HEK293 (cell line): ENCODE measurements around the gene PABPN1.
A peak's percentile ranks its signal among the peaks of the same experiment; 100 is the strongest.

Experiments
- CTCF ChIA-PET: fragments of 350-600 bp; formaldehyde crosslinking; extraction: SDS; loops from one replicate; lab custom pipeline; 2021; ENCODE audit warnings: antibody characterized with exemption; lab: Yijun Ruan, JAX
- POLR2A ChIA-PET: fragments of 300-600 bp; formaldehyde crosslinking; extraction: SDS; loops from one replicate; lab custom pipeline; 2020; ENCODE audit warnings: antibody characterized with exemption, inconsistent platforms; lab: Yijun Ruan, JAX
- H3K27ac ChIP-seq: fragments of 200-500 bp; sonication (Bioruptor generic); 2 replicates; pipeline ENCODE4 v1.5.1; 2014; ENCODE audit warnings: low read depth, low read length, control low read depth, inconsistent platforms; ENCODE audit errors: extremely low read depth
- H3K36me3 ChIP-seq, 2 experiments: fragments of 200-500 bp in 1 of 2; sonication (Bioruptor generic) in 1 of 2; 1 replicate in 1 of 2; 2 replicates in 1 of 2; pipeline ENCODE4 v1.5.1; 2014 to 2017; ENCODE audit warnings: inconsistent platforms in 2 of 2, low read length in 2 of 2; ENCODE audit not compliant: control insufficient read depth in 2 of 2, insufficient read depth in 1 of 2
- H3K4me1 ChIP-seq: fragments of 200-500 bp; sonication (Bioruptor generic); 2 replicates; pipeline ENCODE4 v1.5.1; 2014; ENCODE audit warnings: mild to moderate bottlenecking, low read length, inconsistent platforms; ENCODE audit not compliant: control insufficient read depth, insufficient read depth
- H3K4me3 ChIP-seq: 2 replicates; pipeline ENCODE4 v1.5.1; 2011; ENCODE audit warnings: low read depth, mild to moderate bottlenecking, control low read depth, low read length, moderate library complexity
- H3K9me3 ChIP-seq: fragments of 200-500 bp; sonication (Bioruptor generic); 2 replicates; pipeline ENCODE4 v1.5.1; 2014; ENCODE audit warnings: low read depth, low read length, inconsistent platforms; ENCODE audit not compliant: control insufficient read depth, insufficient read depth
- GLIS2 ChIP-seq: fragments of 450-650 bp; formaldehyde crosslinking; IDR thresholded peaks from 2 replicates; pipeline ENCODE4 v1.5.1; 2016; ENCODE audit warnings: missing biosample characterization, missing genetic modification characterization
- IKZF3 ChIP-seq: fragments of 450-650 bp; IDR thresholded peaks from 2 replicates; pipeline ENCODE4 v1.5.0; 2018; ENCODE audit warnings: missing biosample characterization, mild to moderate bottlenecking, missing genetic modification characterization, moderate library complexity
- PRDM1 ChIP-seq: fragments of 450-650 bp; formaldehyde crosslinking; IDR thresholded peaks from 2 replicates; pipeline ENCODE4; 2016; ENCODE audit warnings: missing biosample characterization, missing genetic modification characterization
- SETDB1 ChIP-seq: IDR thresholded peaks from one replicate; pipeline ENCODE4 v1.6.1; 2017; ENCODE audit warnings: mild to moderate bottlenecking, low read length, moderate library complexity, mixed read lengths; ENCODE audit not compliant: insufficient read length
- SP2 ChIP-seq: fragments of 450-650 bp; formaldehyde crosslinking; IDR thresholded peaks from 2 replicates; pipeline ENCODE4 v1.5.1; 2016; ENCODE audit warnings: missing biosample characterization, missing genetic modification characterization
- SP7 ChIP-seq: fragments of 450-650 bp; formaldehyde crosslinking; IDR thresholded peaks from 2 replicates; pipeline ENCODE4 v1.5.1; 2016; ENCODE audit warnings: missing biosample characterization, missing genetic modification characterization
- TCF7L2 ChIP-seq: IDR thresholded peaks from 2 replicates; pipeline ENCODE4 v1.6.1; 2011; ENCODE audit warnings: low read depth, mild to moderate bottlenecking, inconsistent platforms, low read length, moderate library complexity, borderline replicate concordance
- ZBTB20 ChIP-seq: fragments of 450-650 bp; formaldehyde crosslinking; IDR thresholded peaks from 2 replicates; pipeline ENCODE4 v1.5.1; 2016; ENCODE audit warnings: missing biosample characterization, missing genetic modification characterization
- ZNF10 ChIP-seq: fragments of 450-650 bp; formaldehyde crosslinking; IDR thresholded peaks from 2 replicates; pipeline ENCODE4 v1.5.1; 2017; ENCODE audit warnings: missing biosample characterization, missing genetic modification characterization
- ZNF138 ChIP-seq: fragments of 450-650 bp; formaldehyde crosslinking; IDR thresholded peaks from 2 replicates; pipeline ENCODE4 v1.5.1; 2016; ENCODE audit warnings: missing biosample characterization, missing genetic modification characterization, borderline replicate concordance
- ZNF311 ChIP-seq: fragments of 450-650 bp; formaldehyde crosslinking; IDR thresholded peaks from 2 replicates; pipeline ENCODE4 v1.5.1; 2017; ENCODE audit warnings: missing biosample characterization, missing genetic modification characterization, borderline replicate concordance
- ZNF341 ChIP-seq: fragments of 450-650 bp; formaldehyde crosslinking; IDR thresholded peaks from 2 replicates; pipeline ENCODE4; 2016; ENCODE audit warnings: low read depth, missing biosample characterization, missing genetic modification characterization
- ZNF394 ChIP-seq: fragments of 450-650 bp; formaldehyde crosslinking; IDR thresholded peaks from 2 replicates; pipeline ENCODE4 v1.5.1; 2016; ENCODE audit warnings: missing biosample characterization, missing genetic modification characterization, mild to moderate bottlenecking, moderate library complexity, borderline replicate concordance
- ZNF416 ChIP-seq: fragments of 450-650 bp; formaldehyde crosslinking; IDR thresholded peaks from 2 replicates; pipeline ENCODE4 v1.5.1; 2016; ENCODE audit warnings: missing biosample characterization, missing genetic modification characterization
- ZNF48 ChIP-seq: fragments of 450-650 bp; formaldehyde crosslinking; IDR thresholded peaks from 2 replicates; pipeline ENCODE4 v1.5.1; 2016; ENCODE audit warnings: missing biosample characterization, missing genetic modification characterization
- ZNF600 ChIP-seq: fragments of 450-650 bp; formaldehyde crosslinking; IDR thresholded peaks from 2 replicates; pipeline ENCODE4 v1.5.1; 2016; ENCODE audit warnings: missing biosample characterization, missing genetic modification characterization
- ZNF660 ChIP-seq: fragments of 450-650 bp; IDR thresholded peaks from 2 replicates; pipeline ENCODE4 v1.5.1; 2018; ENCODE audit warnings: missing biosample characterization, mild to moderate bottlenecking, missing genetic modification characterization
- ZNF76 ChIP-seq: fragments of 450-650 bp; formaldehyde crosslinking; IDR thresholded peaks from 2 replicates; pipeline ENCODE4; 2016; ENCODE audit warnings: low read depth, missing biosample characterization, missing genetic modification characterization, borderline replicate concordance
- ZNF791 ChIP-seq: fragments of 450-650 bp; formaldehyde crosslinking; IDR thresholded peaks from 2 replicates; pipeline ENCODE4 v1.5.1; 2016; ENCODE audit warnings: missing biosample characterization, missing genetic modification characterization
- TF ChIP-seq, protein P1 (sequence below): fragments of 450-650 bp; formaldehyde crosslinking; IDR thresholded peaks from 2 replicates; pipeline ENCODE4 v1.5.1; 2016; ENCODE audit warnings: missing biosample characterization, missing genetic modification characterization
- TF ChIP-seq, protein P2 (sequence below): fragments of 450-650 bp; formaldehyde crosslinking; IDR thresholded peaks from 2 replicates; pipeline ENCODE4 v1.5.1; 2016; ENCODE audit warnings: missing biosample characterization, missing genetic modification characterization
- TF ChIP-seq, protein P3 (sequence below): fragments of 450-650 bp; formaldehyde crosslinking; optimal IDR thresholded peaks from 2 replicates; pipeline ENCODE3; 2016; ENCODE audit warnings: missing biosample characterization, mild to moderate bottlenecking, missing genetic modification characterization
- TF ChIP-seq, protein P4 (sequence below): fragments of 450-650 bp; formaldehyde crosslinking; IDR thresholded peaks from 2 replicates; pipeline ENCODE4 v1.5.1; 2016; ENCODE audit warnings: missing biosample characterization, missing genetic modification characterization
- TF ChIP-seq, protein P5 (sequence below): fragments of 450-650 bp; formaldehyde crosslinking; IDR thresholded peaks from 2 replicates; pipeline ENCODE4 v1.5.1; 2016; ENCODE audit warnings: missing biosample characterization, missing genetic modification characterization
- TF ChIP-seq, protein P6 (sequence below): fragments of 450-650 bp; formaldehyde crosslinking; IDR thresholded peaks from 2 replicates; pipeline ENCODE4 v1.5.1; 2016; ENCODE audit warnings: missing biosample characterization, missing genetic modification characterization

PABPN1 gene

DNA sequence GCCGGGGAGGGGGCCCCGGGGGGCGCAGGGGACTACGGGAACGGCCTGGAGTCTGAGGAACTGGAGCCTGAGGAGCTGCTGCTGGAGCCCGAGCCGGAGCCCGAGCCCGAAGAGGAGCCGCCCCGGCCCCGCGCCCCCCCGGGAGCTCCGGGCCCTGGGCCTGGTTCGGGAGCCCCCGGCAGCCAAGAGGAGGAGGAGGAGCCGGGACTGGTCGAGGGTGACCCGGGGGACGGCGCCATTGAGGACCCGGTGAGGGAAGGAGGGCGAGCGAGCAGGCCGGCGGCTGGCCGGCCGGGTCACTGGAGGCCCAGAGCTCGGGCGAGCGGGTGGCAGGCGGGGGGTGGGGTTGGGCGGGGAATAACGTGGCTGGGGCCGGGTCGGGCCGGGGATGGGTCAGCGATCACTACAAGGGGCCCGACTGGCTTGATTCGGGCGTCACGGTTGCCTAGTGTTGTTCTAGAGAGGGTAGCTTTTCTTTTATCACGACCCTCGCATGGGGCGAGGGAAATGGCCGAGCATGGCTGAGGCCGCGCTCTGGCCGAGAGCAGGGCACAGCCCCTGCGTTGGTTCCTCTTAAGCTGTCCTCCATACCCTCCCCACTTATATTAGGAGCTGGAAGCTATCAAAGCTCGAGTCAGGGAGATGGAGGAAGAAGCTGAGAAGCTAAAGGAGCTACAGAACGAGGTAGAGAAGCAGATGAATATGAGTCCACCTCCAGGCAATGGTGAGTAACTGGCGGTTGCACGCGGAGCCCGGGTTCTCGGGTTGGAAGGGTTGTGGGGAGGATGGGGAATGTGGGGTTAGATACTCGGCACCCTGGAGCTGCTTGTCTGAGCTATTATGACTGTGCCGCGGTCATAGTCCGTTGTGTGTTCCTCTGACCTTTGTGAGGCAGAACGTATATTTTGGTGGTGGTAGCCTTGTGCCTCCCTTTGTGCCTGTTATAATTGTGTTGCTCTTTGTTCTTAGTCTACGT is 603 bp downstream of the PABPN1 start:
- ChIA-PET CTCF (interaction anchor here (0.6 to 2.5 kb wide), 10 partner anchors 12 to 310 kb away, joined by 3 to 14 read pairs (median 4); partner anchors contain the start of gene SLC22A17), POLR2A (interaction anchor here (0.5 to 7.9 kb wide), 24 partner anchors 9 to 867 kb away, joined by 3 to 170 read pairs (median 4); partner anchors contain the start of genes ACIN1, BCL2L2, C14orf119 and HOMEZ)
- Histone ChIP-seq H3K9me3 (no peaks in the 10 kb centered on the region), H3K4me3 (peak overlapping the region; percentile 97), H3K27ac (peak overlapping the region; percentile 92), H3K36me3 (peaks cover 28 to 41% of the 10 kb centered on the region in 2 experiments), H3K4me1 (peaks cover 15% of the 10 kb centered on the region)
- TF ChIP-seq ZBTB20 (peak; percentile 54), GLIS2 (tag by site-specific recombination) (peak; percentile 46; the same call in 1 of the 2 replicates), SP7 (no peak), IKZF3 (no peak), ZNF311 (tag by site-specific recombination) (no peak), ZNF394 (peak; percentile 83), ZNF791 (tag by site-specific recombination) (no peak), ZNF10 (tag by site-specific recombination) (no peak), ZNF48 (no peak), ZNF76 (no peak), ZNF416 (tag by site-specific recombination) (no peak), ZNF341 (peak; percentile 69), SP2 (tag by site-specific recombination) (no peak), ZNF660 (tag by site-specific recombination) (no peak), TCF7L2 (no peak), ZNF600 (tag by site-specific recombination) (peak; percentile 76), PRDM1 (no peak), SETDB1 (no peak), ZNF138 (no peak)
- TF ChIP-seq, protein P1, sequence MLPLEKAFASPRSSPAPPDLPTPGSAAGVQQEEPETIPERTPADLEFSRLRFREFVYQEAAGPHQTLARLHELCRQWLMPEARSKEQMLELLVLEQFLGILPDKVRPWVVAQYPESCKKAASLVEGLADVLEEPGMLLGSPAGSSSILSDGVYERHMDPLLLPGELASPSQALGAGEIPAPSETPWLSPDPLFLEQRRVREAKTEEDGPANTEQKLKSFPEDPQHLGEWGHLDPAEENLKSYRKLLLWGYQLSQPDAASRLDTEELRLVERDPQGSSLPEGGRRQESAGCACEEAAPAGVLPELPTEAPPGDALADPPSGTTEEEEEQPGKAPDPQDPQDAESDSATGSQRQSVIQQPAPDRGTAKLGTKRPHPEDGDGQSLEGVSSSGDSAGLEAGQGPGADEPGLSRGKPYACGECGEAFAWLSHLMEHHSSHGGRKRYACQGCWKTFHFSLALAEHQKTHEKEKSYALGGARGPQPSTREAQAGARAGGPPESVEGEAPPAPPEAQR: no peak
- TF ChIP-seq, protein P2, sequence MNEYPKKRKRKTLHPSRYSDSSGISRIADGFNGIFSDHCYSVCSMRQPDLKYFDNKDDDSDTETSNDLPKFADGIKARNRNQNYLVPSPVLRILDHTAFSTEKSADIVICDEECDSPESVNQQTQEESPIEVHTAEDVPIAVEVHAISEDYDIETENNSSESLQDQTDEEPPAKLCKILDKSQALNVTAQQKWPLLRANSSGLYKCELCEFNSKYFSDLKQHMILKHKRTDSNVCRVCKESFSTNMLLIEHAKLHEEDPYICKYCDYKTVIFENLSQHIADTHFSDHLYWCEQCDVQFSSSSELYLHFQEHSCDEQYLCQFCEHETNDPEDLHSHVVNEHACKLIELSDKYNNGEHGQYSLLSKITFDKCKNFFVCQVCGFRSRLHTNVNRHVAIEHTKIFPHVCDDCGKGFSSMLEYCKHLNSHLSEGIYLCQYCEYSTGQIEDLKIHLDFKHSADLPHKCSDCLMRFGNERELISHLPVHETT (tag by site-specific recombination): 0 out of 2 replicates have a peak, but pooled peaks have one; percentile 7
- TF ChIP-seq, protein P3, sequence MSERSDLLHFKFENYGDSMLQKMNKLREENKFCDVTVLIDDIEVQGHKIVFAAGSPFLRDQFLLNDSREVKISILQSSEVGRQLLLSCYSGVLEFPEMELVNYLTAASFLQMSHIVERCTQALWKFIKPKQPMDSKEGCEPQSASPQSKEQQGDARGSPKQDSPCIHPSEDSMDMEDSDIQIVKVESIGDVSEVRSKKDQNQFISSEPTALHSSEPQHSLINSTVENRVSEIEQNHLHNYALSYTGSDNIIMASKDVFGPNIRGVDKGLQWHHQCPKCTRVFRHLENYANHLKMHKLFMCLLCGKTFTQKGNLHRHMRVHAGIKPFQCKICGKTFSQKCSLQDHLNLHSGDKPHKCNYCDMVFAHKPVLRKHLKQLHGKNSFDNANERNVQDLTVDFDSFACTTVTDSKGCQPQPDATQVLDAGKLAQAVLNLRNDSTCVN (tag by site-specific recombination): peak; percentile 7
- TF ChIP-seq, protein P4, sequence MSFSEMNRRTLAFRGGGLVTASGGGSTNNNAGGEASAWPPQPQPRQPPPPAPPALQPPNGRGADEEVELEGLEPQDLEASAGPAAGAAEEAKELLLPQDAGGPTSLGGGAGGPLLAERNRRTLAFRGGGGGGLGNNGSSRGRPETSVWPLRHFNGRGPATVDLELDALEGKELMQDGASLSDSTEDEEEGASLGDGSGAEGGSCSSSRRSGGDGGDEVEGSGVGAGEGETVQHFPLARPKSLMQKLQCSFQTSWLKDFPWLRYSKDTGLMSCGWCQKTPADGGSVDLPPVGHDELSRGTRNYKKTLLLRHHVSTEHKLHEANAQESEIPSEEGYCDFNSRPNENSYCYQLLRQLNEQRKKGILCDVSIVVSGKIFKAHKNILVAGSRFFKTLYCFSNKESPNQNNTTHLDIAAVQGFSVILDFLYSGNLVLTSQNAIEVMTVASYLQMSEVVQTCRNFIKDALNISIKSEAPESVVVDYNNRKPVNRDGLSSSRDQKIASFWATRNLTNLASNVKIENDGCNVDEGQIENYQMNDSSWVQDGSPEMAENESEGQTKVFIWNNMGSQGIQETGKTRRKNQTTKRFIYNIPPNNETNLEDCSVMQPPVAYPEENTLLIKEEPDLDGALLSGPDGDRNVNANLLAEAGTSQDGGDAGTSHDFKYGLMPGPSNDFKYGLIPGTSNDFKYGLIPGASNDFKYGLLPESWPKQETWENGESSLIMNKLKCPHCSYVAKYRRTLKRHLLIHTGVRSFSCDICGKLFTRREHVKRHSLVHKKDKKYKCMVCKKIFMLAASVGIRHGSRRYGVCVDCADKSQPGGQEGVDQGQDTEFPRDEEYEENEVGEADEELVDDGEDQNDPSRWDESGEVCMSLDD: 0 out of 2 replicates have a peak, but pooled peaks have one; percentile 22
- TF ChIP-seq, protein P5, sequence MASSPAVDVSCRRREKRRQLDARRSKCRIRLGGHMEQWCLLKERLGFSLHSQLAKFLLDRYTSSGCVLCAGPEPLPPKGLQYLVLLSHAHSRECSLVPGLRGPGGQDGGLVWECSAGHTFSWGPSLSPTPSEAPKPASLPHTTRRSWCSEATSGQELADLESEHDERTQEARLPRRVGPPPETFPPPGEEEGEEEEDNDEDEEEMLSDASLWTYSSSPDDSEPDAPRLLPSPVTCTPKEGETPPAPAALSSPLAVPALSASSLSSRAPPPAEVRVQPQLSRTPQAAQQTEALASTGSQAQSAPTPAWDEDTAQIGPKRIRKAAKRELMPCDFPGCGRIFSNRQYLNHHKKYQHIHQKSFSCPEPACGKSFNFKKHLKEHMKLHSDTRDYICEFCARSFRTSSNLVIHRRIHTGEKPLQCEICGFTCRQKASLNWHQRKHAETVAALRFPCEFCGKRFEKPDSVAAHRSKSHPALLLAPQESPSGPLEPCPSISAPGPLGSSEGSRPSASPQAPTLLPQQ (tag by site-specific recombination): 0 out of 2 replicates have a peak, but pooled peaks have one; percentile 22
- TF ChIP-seq, protein P6, sequence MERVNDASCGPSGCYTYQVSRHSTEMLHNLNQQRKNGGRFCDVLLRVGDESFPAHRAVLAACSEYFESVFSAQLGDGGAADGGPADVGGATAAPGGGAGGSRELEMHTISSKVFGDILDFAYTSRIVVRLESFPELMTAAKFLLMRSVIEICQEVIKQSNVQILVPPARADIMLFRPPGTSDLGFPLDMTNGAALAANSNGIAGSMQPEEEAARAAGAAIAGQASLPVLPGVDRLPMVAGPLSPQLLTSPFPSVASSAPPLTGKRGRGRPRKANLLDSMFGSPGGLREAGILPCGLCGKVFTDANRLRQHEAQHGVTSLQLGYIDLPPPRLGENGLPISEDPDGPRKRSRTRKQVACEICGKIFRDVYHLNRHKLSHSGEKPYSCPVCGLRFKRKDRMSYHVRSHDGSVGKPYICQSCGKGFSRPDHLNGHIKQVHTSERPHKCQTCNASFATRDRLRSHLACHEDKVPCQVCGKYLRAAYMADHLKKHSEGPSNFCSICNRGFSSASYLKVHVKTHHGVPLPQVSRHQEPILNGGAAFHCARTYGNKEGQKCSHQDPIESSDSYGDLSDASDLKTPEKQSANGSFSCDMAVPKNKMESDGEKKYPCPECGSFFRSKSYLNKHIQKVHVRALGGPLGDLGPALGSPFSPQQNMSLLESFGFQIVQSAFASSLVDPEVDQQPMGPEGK (tag by site-specific recombination): peak; percentile 28; the same call in 1 of the 2 replicates
